CD4-positive, alpha-beta T cell treated with Interleukin-15 for 4 hours (primary cell): Measurements from ENCODE around the gene C1RL.
A peak's percentile ranks its signal among the peaks of the same experiment; 100 is the strongest.

Experiments
- DNase-seq: peaks from one replicate; pipeline ENCODE4 v3.0.0-alpha.2; 2020; ENCODE audit warnings: low spot score

The C1RL gene

GRCh38 chr12:7137908-7138307, 28.9 kb upstream of the C1RL start:
- no peak for DNase-seq

GRCh38 chr12:7136676-7137075, 27.7 kb upstream of the C1RL start:
- no peak for DNase-seq

DNA sequence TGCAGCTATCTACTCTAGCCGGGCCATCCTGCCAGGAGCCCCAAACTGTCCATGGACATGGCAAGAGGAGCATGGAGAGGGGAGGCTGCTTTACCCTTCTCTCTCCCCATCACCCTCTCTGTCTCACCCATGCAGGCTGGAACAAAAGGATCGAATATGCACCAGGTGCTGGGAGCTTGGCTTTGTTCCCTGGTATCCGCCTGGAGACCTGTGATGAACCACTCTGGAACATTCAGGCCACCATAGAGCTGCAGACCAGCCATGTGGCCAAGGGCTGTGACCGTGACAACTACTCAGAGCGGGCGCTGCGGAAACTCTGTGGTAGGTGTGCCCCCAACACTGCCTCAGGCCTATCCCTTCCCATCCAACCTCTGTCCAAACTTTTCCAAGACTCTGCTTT, 27.1 kb upstream of the C1RL start:
- DNase-seq: no peak

DNA sequence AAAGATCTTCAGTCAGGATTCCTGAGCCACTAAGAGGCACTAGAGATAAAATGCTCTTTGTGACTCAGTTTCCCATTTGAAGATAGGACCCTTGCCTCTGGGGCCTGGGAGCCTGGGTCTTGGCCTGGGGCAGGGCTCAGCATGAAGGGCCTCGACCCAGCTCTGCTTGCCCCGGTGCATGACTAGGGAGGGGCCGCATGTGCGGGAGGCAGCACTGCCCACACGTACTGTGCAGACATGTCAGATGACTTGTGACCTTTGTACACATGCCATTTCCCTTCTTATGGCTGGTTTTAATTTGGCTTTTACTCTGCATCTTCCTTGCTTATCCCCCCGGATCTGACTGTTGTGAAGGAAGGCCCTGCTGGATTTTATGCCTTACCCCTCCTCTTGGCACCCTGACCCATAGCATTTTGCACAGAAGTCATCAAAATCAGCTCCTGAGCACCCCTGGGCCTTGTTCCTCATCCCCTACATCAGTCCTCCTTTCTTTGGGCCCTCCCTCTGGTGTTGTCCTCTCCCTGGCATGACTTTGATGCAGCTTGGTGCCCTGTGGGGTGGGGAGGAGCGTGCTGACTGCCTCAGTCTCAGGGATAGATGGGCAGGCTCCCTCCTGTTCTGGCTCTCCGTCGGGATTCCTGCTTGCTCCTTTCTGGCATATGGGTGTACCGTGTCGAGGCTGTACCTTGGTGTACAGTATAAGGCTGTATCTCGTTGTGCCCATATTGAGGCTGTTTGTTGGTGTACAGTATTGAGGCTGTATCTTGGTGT, 25.6 kb upstream of the C1RL start:
- no peak for DNase-seq

- peak; percentile 9 for DNase-seq
These were observed 22.5 kb upstream of the C1RL start for GRCh38 chr12:7131502-7131866.

- peak; percentile 51 for DNase-seq
These were observed 21.9 kb upstream of the C1RL start for GRCh38 chr12:7130701-7131501.

DNA sequence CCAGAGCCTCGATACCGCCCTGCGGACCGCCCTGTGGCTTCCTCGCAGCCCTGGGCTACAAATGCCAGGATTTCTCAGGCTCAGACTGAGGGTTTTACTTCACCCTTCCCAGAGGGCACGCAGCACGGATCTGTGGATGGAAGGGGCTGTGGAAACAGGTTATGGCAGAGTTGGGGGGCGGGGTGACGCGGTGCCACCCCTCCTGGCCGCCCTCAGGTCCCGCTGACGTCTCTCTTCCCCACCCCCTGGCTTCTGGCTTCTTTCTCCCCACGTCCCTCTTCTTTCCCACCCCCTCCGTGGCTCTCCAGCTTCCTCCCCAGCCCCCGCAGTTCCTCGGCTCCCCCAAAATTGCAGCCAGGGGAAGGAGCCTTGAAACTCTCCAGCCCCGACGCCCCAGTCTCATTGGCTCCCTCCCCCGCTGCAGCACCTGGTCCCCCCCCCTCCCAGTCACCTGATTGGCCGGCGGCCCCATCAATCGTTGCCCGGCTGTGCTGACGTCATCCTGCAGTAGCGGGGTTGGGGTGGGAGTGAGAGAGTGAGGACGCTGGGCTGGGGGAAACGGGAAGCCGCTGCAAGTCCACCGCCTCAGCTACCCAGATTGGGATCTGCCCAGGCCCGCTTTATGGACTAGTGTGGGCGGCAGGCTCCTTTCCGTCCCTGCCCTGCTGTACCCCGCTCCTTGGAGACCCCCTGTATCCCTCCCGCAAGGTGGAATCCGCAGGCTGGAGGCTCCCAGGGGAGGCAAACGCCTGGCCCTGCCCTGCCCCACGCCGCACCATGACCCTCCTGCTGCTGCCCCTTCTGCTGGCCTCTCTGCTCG, 21.1 kb upstream of the C1RL start, which contains the start of gene CLSTN3:
Gene CLSTN3, plus strand, starts transcription at position 500 of the 820 bp plus-strand sequence. Its CDS starts 278 bp downstream, at position 778.
- peak; percentile 91 for DNase-seq

DNA sequence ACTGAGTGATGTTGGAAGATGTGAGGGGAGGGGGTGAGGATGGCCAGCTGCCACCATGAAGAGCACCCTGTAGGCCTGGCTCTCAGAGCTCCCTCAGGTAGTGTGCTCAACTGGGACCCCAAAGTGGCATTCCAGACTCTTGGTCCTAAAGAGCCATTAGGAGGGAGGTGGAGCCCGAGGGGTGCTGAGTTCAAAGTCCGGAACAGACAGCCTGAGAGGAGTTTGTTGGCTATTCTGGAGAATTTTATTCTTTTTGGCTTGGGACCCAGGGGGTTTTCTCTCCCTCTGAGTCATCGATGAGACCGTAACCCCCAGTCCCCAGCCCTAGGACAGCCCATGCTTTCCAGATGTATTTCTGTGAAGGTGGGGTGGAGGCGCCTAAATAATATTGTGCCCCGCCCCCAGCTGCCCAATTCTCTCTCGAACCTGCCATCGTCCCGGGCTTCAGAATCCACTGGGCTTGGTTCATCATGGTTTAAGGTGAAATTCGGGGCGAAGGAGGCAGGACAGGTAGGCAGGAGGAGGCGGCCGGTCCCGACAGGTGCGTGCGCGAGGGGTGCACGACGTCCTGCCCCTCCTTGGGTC, 20.4 kb upstream of the C1RL start:
- DNase-seq: no peak

GRCh38 chr12:7128681-7129286, 19.8 kb upstream of the C1RL start, which contains the start of gene RBP5:
TSS of gene RBP5 (minus strand) at chr12:7128889. CDS start at chr12:7128775, 114 bp downstream.
- DNase-seq: no peak

- no peak for DNase-seq
These were observed 19.1 kb upstream of the C1RL start for GRCh38 chr12:7127916-7128626.

- no peak for DNase-seq
These were observed 16.7 kb upstream of the C1RL start for GRCh38 chr12:7125632-7126227.

DNA sequence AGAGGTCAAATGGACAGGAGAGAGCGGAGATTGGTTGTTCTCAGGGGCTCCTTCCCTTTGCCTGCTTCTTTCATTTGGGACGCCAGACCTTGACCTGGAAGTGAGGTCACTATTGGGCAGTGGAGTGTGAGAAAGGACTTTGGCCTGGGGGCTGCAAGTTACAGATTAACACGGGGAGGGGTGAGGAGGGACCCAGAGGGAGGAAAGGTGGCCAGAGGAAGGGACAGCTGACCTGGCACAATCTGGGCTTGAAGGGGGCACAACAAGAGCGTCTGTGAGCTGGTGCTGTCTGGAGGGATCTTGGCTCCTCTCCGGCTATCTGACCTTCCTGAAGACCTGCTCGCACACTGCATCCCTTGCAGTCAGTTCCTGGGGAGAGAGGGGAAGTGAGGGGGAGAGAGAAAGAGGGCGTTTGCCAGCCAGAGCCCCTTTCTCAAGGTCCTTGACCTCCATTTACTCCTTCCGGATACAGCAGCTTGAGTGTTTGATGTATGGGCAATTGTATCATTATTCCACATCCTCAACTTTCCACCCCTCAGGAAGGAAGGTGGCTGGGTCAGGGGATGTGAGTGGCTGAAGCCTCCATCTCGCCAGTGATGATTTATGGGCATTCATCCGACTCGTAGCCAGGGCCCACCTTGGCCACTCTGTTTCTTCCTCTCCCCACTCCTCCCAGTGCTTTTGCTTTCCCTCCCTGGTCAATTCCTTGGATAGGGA, 14.9 kb upstream of the C1RL start:
- DNase-seq: no peak

DNA sequence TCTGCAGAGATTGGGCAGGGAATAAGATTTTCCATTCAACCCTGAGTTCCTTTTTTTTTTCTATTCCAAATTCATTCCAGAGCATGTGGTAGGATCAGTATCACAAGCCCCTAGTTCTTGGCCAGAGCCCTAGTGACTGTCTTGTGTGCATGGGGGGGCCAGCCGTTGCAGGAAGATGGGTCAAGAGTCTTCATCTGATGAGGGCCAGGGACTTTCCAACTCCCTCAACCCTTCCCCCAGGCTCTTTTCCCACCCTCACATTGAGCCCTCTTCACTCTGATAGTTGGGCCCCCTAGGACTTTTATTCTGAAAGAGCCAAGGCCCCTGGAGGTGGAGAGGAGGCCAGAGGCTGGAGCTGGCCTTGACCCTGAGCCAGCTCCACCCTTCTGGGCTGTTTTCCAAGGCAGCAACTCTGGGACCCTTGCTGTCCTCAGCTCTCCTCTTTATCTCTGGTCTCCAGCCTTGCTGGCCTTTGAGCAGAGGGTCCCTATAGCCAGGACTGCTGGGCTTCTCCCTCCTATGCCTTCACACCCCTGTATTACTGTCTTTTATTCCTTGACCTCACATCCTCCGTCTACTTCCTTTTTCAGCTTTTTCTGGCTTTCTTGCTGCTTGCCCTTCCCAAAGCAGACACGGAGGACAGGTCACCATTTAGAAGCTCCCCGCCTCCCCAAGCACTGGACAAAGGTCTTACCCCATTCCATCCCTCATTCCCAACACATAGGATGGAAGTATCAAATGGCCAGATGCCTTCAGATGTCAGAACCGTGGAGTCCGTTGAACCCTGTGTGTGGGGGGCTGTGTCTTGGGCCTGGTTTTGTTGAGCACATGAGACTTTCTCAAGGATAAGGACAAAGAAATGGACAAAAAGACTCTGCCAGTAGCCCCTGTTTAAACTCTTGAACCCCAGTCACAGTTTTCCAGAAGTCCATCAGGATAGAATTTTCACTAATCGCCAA, 14.1 kb upstream of the C1RL start:
- DNase-seq: no peak

DNA sequence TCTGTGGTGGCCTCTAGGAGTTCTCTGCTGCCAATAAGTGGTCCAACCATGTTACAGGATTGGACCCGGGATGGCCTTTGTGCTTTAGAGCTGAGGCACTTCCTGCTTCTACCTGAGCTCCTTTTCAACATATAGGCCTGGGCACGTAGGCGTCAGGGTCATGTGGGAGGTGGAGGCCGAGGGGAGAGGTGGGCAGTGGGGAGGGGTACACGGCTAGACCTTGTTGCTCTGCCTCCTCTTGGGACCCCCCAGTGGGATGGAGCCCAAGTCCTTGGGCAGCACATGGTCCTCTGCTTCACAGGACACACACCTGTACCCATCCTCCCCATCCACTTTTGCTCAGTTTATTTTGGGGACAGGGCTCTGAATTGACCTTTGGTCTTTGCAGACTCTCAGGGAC, 12.3 kb upstream of the C1RL start:
- DNase-seq: no peak

- no peak for DNase-seq
These were observed 11.2 kb upstream of the C1RL start for GRCh38 chr12:7120166-7120565.

- no peak for DNase-seq
These were observed 9.9 kb upstream of the C1RL start for GRCh38 chr12:7118881-7119280.

GRCh38 chr12:7117670-7118069, 8.7 kb upstream of the C1RL start:
- DNase-seq: no peak

DNA sequence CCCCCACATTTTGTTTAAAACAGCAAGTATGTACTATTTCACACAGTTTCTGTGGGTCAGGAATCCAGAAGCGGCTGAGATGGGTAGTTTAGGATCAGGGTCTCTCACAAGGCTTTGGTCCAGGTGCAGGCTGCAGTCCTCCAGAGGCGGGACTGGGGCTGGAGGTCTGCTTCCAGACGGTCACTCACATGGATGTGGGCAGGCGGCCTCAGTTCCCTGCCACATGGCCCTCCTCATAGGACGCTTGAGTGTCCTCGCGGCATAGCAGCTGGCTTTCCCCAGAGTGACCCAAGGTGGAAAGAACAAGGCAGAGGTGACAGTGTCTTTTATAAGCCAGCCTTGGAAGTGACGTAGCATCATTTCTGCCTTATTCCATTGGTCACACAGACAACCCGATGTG, 7.9 kb upstream of the C1RL start:
- no peak for DNase-seq

DNA sequence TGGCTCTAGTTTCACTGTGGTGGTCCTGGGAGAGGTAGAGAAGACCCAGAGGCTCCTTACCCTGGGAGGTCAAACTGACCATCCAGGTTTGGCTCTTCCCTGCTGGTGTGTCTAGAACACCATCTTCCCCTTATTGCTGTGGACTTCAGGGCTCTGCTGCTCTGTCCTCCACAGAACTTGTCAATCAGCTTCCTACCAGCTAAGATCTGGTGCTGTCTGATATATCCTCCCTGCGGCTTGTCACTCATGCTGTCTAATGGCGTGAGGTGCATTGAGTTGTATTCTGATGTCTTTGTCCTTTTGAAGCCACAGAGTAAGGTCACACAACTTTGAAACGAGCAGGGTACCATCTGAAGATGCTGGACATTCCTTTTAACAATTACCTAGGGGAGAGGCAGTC, 7.2 kb upstream of the C1RL start:
- no peak for DNase-seq
